Activated T-helper 1 cell treated with anti-CD3 and anti-CD28 coated beads, Interleukin-2, amount 50 U/mL, for 16 hours (primary cell): ENCODE results near the gene PPP1R3E.
A peak's percentile ranks its signal among the peaks of the same experiment; 100 is the strongest.

Source experiments
- DNase-seq, 2 donors: peaks; one replicate each; pipeline ENCODE4 v3.0.0-alpha.2; 2020; ENCODE audit warnings: low read depth in 1 of 2, low spot score in 1 of 2

Gene PPP1R3E

GRCh38 chr14:23322568-23323517 is 20.2 kb upstream of the PPP1R3E start:
- no peak for DNase-seq

- DNase-seq: peak in 1 of 2 donors; percentile 38
These were observed 19.2 kb upstream of the PPP1R3E start for GRCh38 chr14:23321572-23322547.

GRCh38 chr14:23320584-23321571 is 18.2 kb upstream of the PPP1R3E start, which contains the start of gene PABPN1:
PABPN1 (plus strand) TSS chr14:23321457; CDS start chr14:23321470, 13 bp downstream.
- DNase-seq: peak; percentile 92 to 96

- DNase-seq: no peak
These were observed 17.3 kb upstream of the PPP1R3E start for GRCh38 chr14:23319746-23320583.

- DNase-seq: no peak
These were observed 13.6 kb upstream of the PPP1R3E start for GRCh38 chr14:23316300-23316699.

GRCh38 chr14:23310546-23310945 is 7.9 kb upstream of the PPP1R3E start:
- no peak for DNase-seq

GRCh38 chr14:23308721-23309445 is 6.2 kb upstream of the PPP1R3E start:
- no peak for DNase-seq

GRCh38 chr14:23307687-23308644 is 5.3 kb upstream of the PPP1R3E start:
- DNase-seq: no peak

GRCh38 chr14:23307146-23307530 is 4.5 kb upstream of the PPP1R3E start:
- DNase-seq: no peak

- DNase-seq: no peak
These were observed 3.9 kb upstream of the PPP1R3E start, which contains the start of gene BCL2L2 for GRCh38 chr14:23306412-23307145. BCL2L2 (plus strand) TSS chr14:23306833; CDS start chr14:23307768, 935 bp downstream.

- DNase-seq: peak in 1 of 2 donors; percentile 26
These were observed 730 bp downstream of the PPP1R3E start for GRCh38 chr14:23301969-23302289.

GRCh38 chr14:23301288-23301968 is 1.2 kb downstream of the PPP1R3E start:
- DNase-seq: peak; percentile 87 to 98

GRCh38 chr14:23300687-23301223 is 1.9 kb downstream of the PPP1R3E start:
- no peak for DNase-seq

GRCh38 chr14:23299986-23300686 is 2.5 kb downstream of the PPP1R3E start:
- DNase-seq: no peak

- DNase-seq: no peak
These were observed 3.3 kb downstream of the PPP1R3E start for GRCh38 chr14:23299211-23299957.
